Lung (tissue), 12 donors: ENCODE results near the gene ATM. TPM values are rescaled to one million over a fixed set of nuclear protein-coding genes. Genes with fewer than 3 reads are reported as not detected.
"Not testable (repeated sequence)": the region's sequence is repeated elsewhere in the genome, so short reads cannot be mapped to it uniquely, and the experiment has no call there.

ENCODE experiments used
- ATAC-seq: fragments of 200-7000 bp; cut with Tn5 transposase; one replicate; pipeline ENCODE4 v1.9.1; 2020; ENCODE audit warnings: moderate number of reproducible peaks; ENCODE audit not compliant: insufficient read depth, low FRiP score
- DNase-seq, 3 donors: peaks; one replicate each; pipeline ENCODE4 v3.0.0-alpha.2; 2013 to 2017
- H3K27ac ChIP-seq, 2 donors: one replicate each; pipeline ENCODE4 v1.5.1; 2013; ENCODE audit warnings: mild to moderate bottlenecking in 2 of 2, moderate library complexity in 2 of 2, control low read depth in 1 of 2, inconsistent platforms in 1 of 2, low read depth in 1 of 2, low read length in 1 of 2
- H3K27me3 ChIP-seq, 3 donors: one replicate each; pipeline ENCODE4 v1.5.1; 2013; ENCODE audit warnings: low read length in 2 of 3; ENCODE audit not compliant: control insufficient read depth in 3 of 3, insufficient read depth in 3 of 3
- H3K36me3 ChIP-seq, 4 donors: one replicate each; pipeline ENCODE4 v1.5.1; 2013; ENCODE audit warnings: low read length in 4 of 4, mild to moderate bottlenecking in 1 of 4, moderate library complexity in 1 of 4; ENCODE audit not compliant: control insufficient read depth in 4 of 4, insufficient read depth in 4 of 4
- H3K4me1 ChIP-seq, 5 donors: one replicate each; pipeline ENCODE4 v1.5.1; 2013; ENCODE audit warnings: low read length in 5 of 5, mild to moderate bottlenecking in 2 of 5, moderate library complexity in 1 of 5; ENCODE audit not compliant: control insufficient read depth in 5 of 5, insufficient read depth in 5 of 5
- H3K4me3 ChIP-seq: one replicate; pipeline ENCODE4 v1.5.1; 2013; ENCODE audit warnings: mild to moderate bottlenecking, control low read depth, moderate library complexity
- H3K9ac ChIP-seq, 2 donors: one replicate each; pipeline ENCODE4 v1.5.1; 2013; ENCODE audit warnings: low read length in 2 of 2, control low read depth in 1 of 2; ENCODE audit not compliant: insufficient read depth in 1 of 2
- H3K9me3 ChIP-seq, 4 donors: one replicate each; pipeline ENCODE4 v1.5.1; 2013; ENCODE audit warnings: low read length in 3 of 4, mild to moderate bottlenecking in 1 of 4, moderate library complexity in 1 of 4; ENCODE audit not compliant: control insufficient read depth in 4 of 4, insufficient read depth in 3 of 4
- CTCF ChIP-seq: IDR thresholded peaks from 2 replicates; pipeline ENCODE4 v1.5.1; 2012; ENCODE audit warnings: mild to moderate bottlenecking; ENCODE audit errors: control extremely low read depth, extremely low read depth
- WGBS, 2 donors: extraction: QIAGEN DNeasy Blood & Tissue Kit; methylation state at CpG; one replicate each; pipeline ENCODE4 v1.1.7; 2013; 5-methylcytosine and 5-hydroxymethylcytosine counted together
- polyA plus RNA-seq, 2 donors: library from polyadenylated mRNA; stranded (reverse); fragments of 200-250 nt; gene quantifications; one replicate each; pipeline ENCODE4 v1.2.1, GENCODE V29; 2013
- total RNA-seq, 2 donors: library from RNA; depleted of rRNA in 1 of 2; stranded (reverse); fragments of >200 nt in 1 of 2; gene quantifications; one replicate each; pipeline ENCODE4 v1.2.1, GENCODE V29; 2014 to 2021
- donor health status: control.
- donor health status: control.
- donor health status: Bipolar disorder and iron deficiency.
- donor health status: healthy.
- donor health status: DM: yes; HTN: yes; CAD: no.

The ATM gene
- total and polyA plus RNA-seq, 4 donors, result 14.9 to 165 (median 29.9) TPM

DNA sequence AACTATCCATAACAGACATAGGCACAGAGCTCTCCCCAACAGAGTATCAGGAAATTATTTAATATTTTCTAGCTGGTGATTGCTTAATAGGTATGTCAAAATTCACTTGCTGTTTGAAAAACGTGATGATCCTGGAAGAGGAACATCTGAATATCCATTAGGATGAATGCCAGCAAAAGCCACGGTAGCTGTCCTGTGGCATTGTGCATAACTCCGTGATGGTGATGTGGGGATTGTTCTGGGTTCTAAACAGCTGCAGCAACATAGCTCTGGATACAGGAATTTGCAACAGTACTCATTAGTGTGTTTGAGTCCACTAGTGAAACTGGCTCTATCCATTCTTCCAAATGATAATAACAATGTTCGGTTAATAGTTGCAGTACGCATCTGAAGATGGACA is 165.7 kb downstream of the ATM start:
- H3K9ac ChIP-seq, result no peak overlapping the region
- ATAC-seq, result no peak

GRCh38 chr11:108392353-108392752 is 169.5 kb downstream of the ATM start:
- no peaks in the 10 kb centered on the region for H3K27me3 ChIP-seq
- TF ChIP-seq CTCF, result no peak

More for the DNA sequence above, 165.7 kb downstream of the ATM start:
- no peak for DNase-seq
- Histone ChIP-seq H3K4me1 (peaks cover 0 to 3% (median 0%) of the 10 kb centered on the region in 5 donors), H3K9me3 (no peaks in the 10 kb centered on the region), H3K4me3 (no peak overlapping the region), H3K27ac (no peak overlapping the region), H3K27me3 (no peaks in the 10 kb centered on the region), H3K36me3 (no peaks in the 10 kb centered on the region)
- 63 to 79% methylated on average over 5 of the region's 5 CpGs for WGBS, 2 donors
- TF ChIP-seq CTCF, result no peak

GRCh38 chr11:108393046-108393445 is 170.2 kb downstream of the ATM start:
- DNase-seq (peak in 2 of 3 donors; percentile 16 to 19), ATAC-seq (no peak)
- Histone ChIP-seq H3K27me3 (no peaks in the 10 kb centered on the region), H3K9me3 (no peaks in the 10 kb centered on the region), H3K4me3 (no peak overlapping the region), H3K36me3 (no peaks in the 10 kb centered on the region), H3K4me1 (peaks cover 0 to 3% (median 0%) of the 10 kb centered on the region in 5 donors), H3K27ac (no peak overlapping the region), H3K9ac (no peak overlapping the region)
- 37 to 56% methylated on average over 1 of the region's 1 CpG for WGBS, 2 donors
- no peak for TF ChIP-seq CTCF

More at GRCh38 chr11:108392353-108392752, 169.5 kb downstream of the ATM start:
- no peak overlapping the region for H3K4me3 ChIP-seq
- no peaks in the 10 kb centered on the region for H3K9me3 ChIP-seq
- H3K27ac ChIP-seq, result no peak overlapping the region
- H3K36me3 ChIP-seq, result no peaks in the 10 kb centered on the region
- H3K4me1 ChIP-seq, result peaks cover 0 to 3% (median 0%) of the 10 kb centered on the region in 5 donors
- ATAC-seq (no peak), DNase-seq (peak in 1 of 3 donors; percentile 14)
- 94 to 97% methylated on average over 1 of the region's 1 CpG for WGBS, 2 donors
- no peak overlapping the region for H3K9ac ChIP-seq

GRCh38 chr11:108394744-108395284 is 171.9 kb downstream of the ATM start:
- ATAC-seq (no peak), DNase-seq (no peak)
- H3K27me3 ChIP-seq, result no peaks in the 10 kb centered on the region
- H3K9me3 ChIP-seq, result no peaks in the 10 kb centered on the region
- H3K9ac ChIP-seq, result no peak overlapping the region
- TF ChIP-seq CTCF, result no peak
- H3K4me3 ChIP-seq, result no peak overlapping the region
- no peaks in the 10 kb centered on the region for H3K36me3 ChIP-seq
- 90 to 97% methylated on average over 4 of the region's 4 CpGs for WGBS, 2 donors
- H3K27ac ChIP-seq, result no peak overlapping the region
- H3K4me1 ChIP-seq, result peaks cover 0 to 3% (median 0%) of the 10 kb centered on the region in 5 donors

DNA sequence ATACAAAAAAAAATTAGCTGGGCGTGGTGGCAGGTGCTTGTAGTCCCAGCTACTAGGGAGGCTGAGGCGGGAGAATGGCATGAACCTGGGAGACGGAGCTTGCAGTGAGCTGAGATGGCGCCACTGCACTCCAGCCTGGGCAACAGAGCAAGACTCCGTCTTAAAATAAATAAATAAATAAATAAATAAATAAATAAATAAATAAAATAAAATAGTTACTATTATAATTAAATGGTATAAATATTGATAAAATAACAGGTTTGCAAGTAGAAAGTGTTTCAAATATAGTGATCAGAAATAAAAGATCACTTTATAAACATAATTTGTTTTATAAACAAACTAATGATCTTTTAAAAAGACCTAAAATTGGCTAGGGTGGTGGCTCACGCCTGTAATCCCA is 173.8 kb downstream of the ATM start:
- not testable (repeated sequence) for H3K27me3 ChIP-seq, H3K9ac ChIP-seq, H3K9me3 ChIP-seq, H3K27ac ChIP-seq, H3K4me1 ChIP-seq, ATAC-seq, H3K36me3 ChIP-seq, DNase-seq, H3K4me3 ChIP-seq
- WGBS, 2 donors, result 96 to 97% methylated on average over 6 of the region's 6 CpGs
